Progenitor cell of endocrine pancreas (in vitro differentiated cells): Measurements from ENCODE around the gene CDH13. TPM values are rescaled to one million over a fixed set of nuclear protein-coding genes. Genes with fewer than 3 reads are reported as not detected.

Experiments
- DNase-seq: peaks from one replicate; pipeline ENCODE4 v3.0.0; 2021; ENCODE audit warnings: low spot score; ENCODE audit not compliant: unreplicated experiment
- H3K27ac Mint-ChIP-seq: 2 replicates; pipeline ENCODE4 v1.8.0; 2021; ENCODE audit warnings: mild to moderate bottlenecking, moderate library complexity, mixed read lengths
- H3K27me3 Mint-ChIP-seq: 2 replicates; pipeline ENCODE4 v1.8.0; 2021; ENCODE audit warnings: mixed read lengths
- H3K36me3 Mint-ChIP-seq: 2 replicates; pipeline ENCODE4 v1.8.0; 2022; ENCODE audit warnings: mixed read lengths; ENCODE audit not compliant: insufficient read depth
- H3K4me1 Mint-ChIP-seq: 2 replicates; pipeline ENCODE4 v1.8.0; 2021; ENCODE audit warnings: low read depth, mixed read lengths
- H3K4me3 Mint-ChIP-seq: 2 replicates; pipeline ENCODE4 v1.8.0; 2021; ENCODE audit warnings: low read depth, mild to moderate bottlenecking, moderate library complexity, mixed read lengths
- H3K9me3 Mint-ChIP-seq: 2 replicates; pipeline ENCODE4 v1.8.0; 2021; ENCODE audit warnings: low read depth, mixed read lengths
- total RNA-seq: library from RNA; stranded (reverse); gene quantifications from 2 replicates; pipeline ENCODE4 v1.2.1, GENCODE V29; 2021
- TF ChIP-seq, protein P1 (sequence below): fragments of 200-600 bp; sonication (generic); IDR thresholded peaks from one replicate; pipeline ENCODE4 v1.5.0; 2021; ENCODE audit warnings: antibody characterized with exemption, mild to moderate bottlenecking; ENCODE audit not compliant: unreplicated experiment

The CDH13 gene
- total RNA-seq, 1 donor from 2014 or later: 0.38 TPM

DNA sequence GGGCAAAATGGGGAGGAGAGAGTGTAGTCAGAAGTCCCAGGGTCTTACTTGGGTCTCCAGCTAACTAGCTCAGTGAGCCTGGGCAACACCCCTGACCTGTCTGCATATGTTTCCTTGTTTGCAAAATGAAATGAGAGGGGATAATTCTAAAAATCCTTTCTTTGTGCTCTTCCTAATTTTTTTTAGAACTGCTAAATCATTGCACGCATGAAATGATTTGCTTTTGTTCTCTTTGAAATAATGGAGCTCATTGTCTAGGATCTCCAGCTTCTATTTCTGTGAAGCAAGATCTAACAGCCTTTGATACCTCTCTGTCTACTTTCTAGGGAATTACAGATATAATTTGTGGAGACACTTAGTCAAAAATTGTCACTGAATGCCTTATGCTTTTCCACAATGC is 181.3 kb downstream of the CDH13 start:
- DNase-seq: no peak
- Mint-ChIP-seq H3K27me3 (peaks cover 26% of the 10 kb centered on the region), H3K36me3 (no peaks in the 10 kb centered on the region), H3K4me1 (no peaks in the 10 kb centered on the region), H3K27ac (no peak overlapping the region), H3K4me3 (no peak overlapping the region), H3K9me3 (no peaks in the 10 kb centered on the region)
- TF ChIP-seq, protein P1, sequence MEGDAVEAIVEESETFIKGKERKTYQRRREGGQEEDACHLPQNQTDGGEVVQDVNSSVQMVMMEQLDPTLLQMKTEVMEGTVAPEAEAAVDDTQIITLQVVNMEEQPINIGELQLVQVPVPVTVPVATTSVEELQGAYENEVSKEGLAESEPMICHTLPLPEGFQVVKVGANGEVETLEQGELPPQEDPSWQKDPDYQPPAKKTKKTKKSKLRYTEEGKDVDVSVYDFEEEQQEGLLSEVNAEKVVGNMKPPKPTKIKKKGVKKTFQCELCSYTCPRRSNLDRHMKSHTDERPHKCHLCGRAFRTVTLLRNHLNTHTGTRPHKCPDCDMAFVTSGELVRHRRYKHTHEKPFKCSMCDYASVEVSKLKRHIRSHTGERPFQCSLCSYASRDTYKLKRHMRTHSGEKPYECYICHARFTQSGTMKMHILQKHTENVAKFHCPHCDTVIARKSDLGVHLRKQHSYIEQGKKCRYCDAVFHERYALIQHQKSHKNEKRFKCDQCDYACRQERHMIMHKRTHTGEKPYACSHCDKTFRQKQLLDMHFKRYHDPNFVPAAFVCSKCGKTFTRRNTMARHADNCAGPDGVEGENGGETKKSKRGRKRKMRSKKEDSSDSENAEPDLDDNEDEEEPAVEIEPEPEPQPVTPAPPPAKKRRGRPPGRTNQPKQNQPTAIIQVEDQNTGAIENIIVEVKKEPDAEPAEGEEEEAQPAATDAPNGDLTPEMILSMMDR: no peak

GRCh38 chr16:82810077-82810476 is 183.3 kb downstream of the CDH13 start:
- H3K9me3 Mint-ChIP-seq: no peaks in the 10 kb centered on the region
- H3K4me3 Mint-ChIP-seq: no peak overlapping the region
- no peak overlapping the region for H3K27ac Mint-ChIP-seq
- peaks cover 27% of the 10 kb centered on the region for H3K27me3 Mint-ChIP-seq
- TF ChIP-seq, protein P1: no peak
- DNase-seq: no peak
- no peaks in the 10 kb centered on the region for H3K36me3 Mint-ChIP-seq
- H3K4me1 Mint-ChIP-seq: no peaks in the 10 kb centered on the region

DNA sequence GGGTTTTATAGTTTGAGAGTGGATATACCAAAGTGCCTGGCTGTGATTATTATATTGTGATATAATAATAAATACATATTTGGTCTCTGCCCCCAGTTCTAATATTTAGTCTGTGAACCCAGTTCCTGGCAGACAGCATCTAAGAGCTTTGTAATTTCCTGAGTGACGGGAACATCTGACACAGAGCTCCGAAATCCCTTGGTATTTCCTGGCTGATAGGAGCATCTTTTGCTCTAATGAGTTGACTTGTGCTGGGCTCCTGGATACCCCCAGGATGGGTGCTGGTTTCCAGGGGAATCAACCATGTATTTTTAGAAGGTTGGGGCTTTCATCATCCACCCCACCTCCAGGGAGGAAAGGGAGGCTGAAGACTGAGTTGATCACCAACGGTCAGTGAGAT is 187.3 kb downstream of the CDH13 start:
- Mint-ChIP-seq H3K36me3 (no peaks in the 10 kb centered on the region), H3K9me3 (no peaks in the 10 kb centered on the region), H3K4me1 (no peaks in the 10 kb centered on the region), H3K4me3 (no peak overlapping the region), H3K27me3 (peaks cover 22% of the 10 kb centered on the region), H3K27ac (no peak overlapping the region)
- TF ChIP-seq, protein P1: no peak
- no peak for DNase-seq

DNA sequence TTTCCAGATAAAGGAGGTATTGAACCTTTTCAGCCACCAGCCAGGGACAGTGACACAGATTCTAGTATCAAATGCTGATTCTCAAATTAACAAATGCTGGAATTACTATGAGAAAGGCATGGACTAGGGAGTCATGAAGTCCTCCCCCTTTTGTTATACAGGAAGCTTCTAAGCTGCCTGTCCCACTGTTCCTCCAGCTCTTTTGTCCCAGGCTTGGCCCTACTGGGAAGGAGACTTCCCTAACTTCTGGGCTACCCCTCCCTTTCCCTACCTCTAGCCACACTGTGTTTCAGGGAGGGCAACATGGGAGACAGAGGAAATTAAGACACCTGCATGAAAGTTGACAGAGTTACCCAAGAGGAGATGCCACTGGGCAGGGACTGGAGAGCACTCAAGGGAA is 192.5 kb downstream of the CDH13 start:
- Mint-ChIP-seq H3K9me3 (no peaks in the 10 kb centered on the region), H3K27ac (no peak overlapping the region), H3K36me3 (no peaks in the 10 kb centered on the region), H3K4me3 (no peak overlapping the region), H3K4me1 (no peaks in the 10 kb centered on the region), H3K27me3 (no peaks in the 10 kb centered on the region)
- TF ChIP-seq, protein P1: no peak
- no peak for DNase-seq

- H3K9me3 Mint-ChIP-seq: peaks cover 7% of the 10 kb centered on the region
- TF ChIP-seq, protein P1: no peak
- no peaks in the 10 kb centered on the region for H3K4me1 Mint-ChIP-seq
- H3K27me3 Mint-ChIP-seq: no peaks in the 10 kb centered on the region
- no peaks in the 10 kb centered on the region for H3K36me3 Mint-ChIP-seq
- no peak for DNase-seq
- H3K27ac Mint-ChIP-seq: no peak overlapping the region
- H3K4me3 Mint-ChIP-seq: no peak overlapping the region
Observed at GRCh38 chr16:82820855-82821254, 194.1 kb downstream of the CDH13 start.
